Body of pancreas (tissue), 4 donors: ENCODE data around the gene KRTAP5-3. TPM values are rescaled to one million over a fixed set of nuclear protein-coding genes. Genes with fewer than 3 reads are reported as not detected.

ENCODE experiments used
- ATAC-seq: fragments of 150-250 bp; one replicate; pipeline ENCODE4 v1.9.1; 2016
- DNase-seq, 4 donors: peaks; one replicate each; pipeline ENCODE4 v3.0.0-alpha.2; 2019
- H3K27ac ChIP-seq, 4 donors: fragments of 200-600 bp; sonication (generic); 1 replicate in 3 of 4; 2 replicates in 1 of 4; pipeline versions ENCODE4 v1.5.1 to v1.6.1; 2016 to 2019; ENCODE audit warnings: mild to moderate bottlenecking in 1 of 4, mixed read lengths in 1 of 4, moderate library complexity in 1 of 4
- H3K27me3 ChIP-seq, 2 donors: fragments of 200-600 bp; sonication (generic); one replicate each; pipeline ENCODE4 v1.6.0; 2016; ENCODE audit warnings: mild to moderate bottlenecking in 1 of 2
- H3K36me3 ChIP-seq, 2 donors: fragments of 200-600 bp; sonication (generic); replicated peaks in 1 of 2; 2 replicates each; pipeline ENCODE4 v1.5.1; 2016; ENCODE audit warnings: low read depth in 2 of 2; ENCODE audit not compliant: insufficient read depth in 1 of 2
- H3K4me1 ChIP-seq: fragments of 200-600 bp; sonication (generic); one replicate; pipeline ENCODE4 v1.6.0; 2016
- H3K4me3 ChIP-seq, 2 donors: fragments of 200-600 bp; sonication (generic); 1 replicate in 1 of 2; 2 replicates in 1 of 2; pipeline ENCODE4 v1.5.1; 2016 to 2019
- H3K9me3 ChIP-seq, 3 donors: fragments of 200-600 bp; sonication (generic); 1 replicate in 2 of 3; 2 replicates in 1 of 3; pipeline ENCODE4 v1.5.1; 2016
- CTCF ChIP-seq, 7 experiments: fragments of 450-650 bp in 4 of 7; fragments of 200-600 bp in 3 of 7; sonication (generic) in 3 of 7; IDR thresholded peaks; one replicate each; pipeline ENCODE4 v1.5.1; 2016 to 2019; ENCODE audit warnings: antibody characterized with exemption in 7 of 7
- POLR2A ChIP-seq, 3 donors: fragments of 450-650 bp; IDR thresholded peaks; one replicate each; pipeline ENCODE4 v1.6.1; 2016; ENCODE audit warnings: antibody characterized with exemption in 3 of 3, mild to moderate bottlenecking in 2 of 3
- WGBS, 2 donors: methylation state at CpG; one replicate each; pipeline ENCODE4 v1.1.5; 2017; 5-methylcytosine and 5-hydroxymethylcytosine counted together
- intact Hi-C: fragments of 100-400 bp; cut with DNase I; formaldehyde crosslinking; loops from one replicate; pipeline ENCODE4 v1.15.1; 2023
- total RNA-seq, 2 donors: library from RNA; depleted of rRNA; stranded (reverse); fragments of >200 nt; gene quantifications; one replicate each; pipeline ENCODE4 v1.1.0, GENCODE V29; 2016

Gene KRTAP5-3
- total RNA-seq, result not detected

GRCh38 chr11:1608363-1608762, at the start of gene KRTAP5-3:
Gene KRTAP5-3 (minus strand): TSS chr11:1608463. CDS start chr11:1608385, 78 bp downstream.
- H3K36me3 ChIP-seq, result no peaks in the 10 kb centered on the region
- no peaks in the 10 kb centered on the region for H3K27me3 ChIP-seq
- no peak for ATAC-seq
- no peak within 1 kb of the TSS for H3K4me3 ChIP-seq
- H3K27ac ChIP-seq, result no peak within 1 kb of the TSS
- WGBS, 2 donors, result 50 to 51% methylated on average over 4 of the region's 4 CpGs
- no peaks in the 10 kb centered on the region for H3K9me3 ChIP-seq
- intact Hi-C loops, result no loop called here
- H3K4me1 ChIP-seq, result no peaks in the 10 kb centered on the region
- no peak for TF ChIP-seq POLR2A (IDR thresholded peaks at IDR 0.05)
- no peak for TF ChIP-seq CTCF (IDR thresholded peaks at IDR 0.05)
- DNase-seq, result no peak

- 48 to 66% methylated on average over 7 of the region's 7 CpGs for WGBS, 2 donors
- no peak for TF ChIP-seq CTCF (IDR thresholded peaks at IDR 0.05)
- TF ChIP-seq POLR2A (IDR thresholded peaks at IDR 0.05), result no peak
Observed at GRCh38 chr11:1656670-1657069, 48.4 kb upstream of the KRTAP5-3 start.

GRCh38 chr11:1656061-1656441, 47.8 kb upstream of the KRTAP5-3 start:
- TF ChIP-seq CTCF (IDR thresholded peaks at IDR 0.05) (no peak), POLR2A (IDR thresholded peaks at IDR 0.05) (no peak)
- no peak overlapping the region for H3K27ac ChIP-seq
- peaks cover 5% of the 10 kb centered on the region for H3K4me1 ChIP-seq
- ATAC-seq (no peak), DNase-seq (no peak)
- WGBS, 2 donors, result 76 to 78% methylated on average over 8 of the region's 9 CpGs
- no peaks in the 10 kb centered on the region for H3K9me3 ChIP-seq
- intact Hi-C loops, result loop anchor here (10.0 kb wide), 1 partner anchor 499 kb away; no protein-coding TSS in a partner anchor
- H3K4me3 ChIP-seq, result no peak overlapping the region
- H3K27me3 ChIP-seq, result no peaks in the 10 kb centered on the region
- H3K36me3 ChIP-seq, result no peaks in the 10 kb centered on the region

More at GRCh38 chr11:1656670-1657069, 48.4 kb upstream of the KRTAP5-3 start:
- Histone ChIP-seq H3K36me3 (no peaks in the 10 kb centered on the region), H3K9me3 (no peaks in the 10 kb centered on the region), H3K4me1 (peaks cover 5% of the 10 kb centered on the region), H3K27ac (no peak overlapping the region), H3K27me3 (no peaks in the 10 kb centered on the region), H3K4me3 (no peak overlapping the region)
- DNase-seq (no peak), ATAC-seq (no peak)
- intact Hi-C loops, result loop anchor here (10.0 kb wide), 1 partner anchor 498 kb away; no protein-coding TSS in a partner anchor

GRCh38 chr11:1655168-1656060, 47.2 kb upstream of the KRTAP5-3 start:
- peaks cover 5% of the 10 kb centered on the region for H3K4me1 ChIP-seq
- no peak overlapping the region for H3K4me3 ChIP-seq
- H3K9me3 ChIP-seq, result no peaks in the 10 kb centered on the region
- WGBS, 2 donors, result 78% methylated on average over 12 to 26 of the region's 26 CpGs
- ATAC-seq (no peak), DNase-seq (no peak)
- H3K27me3 ChIP-seq, result no peaks in the 10 kb centered on the region
- TF ChIP-seq POLR2A (IDR thresholded peaks at IDR 0.05) (no peak), CTCF (IDR thresholded peaks at IDR 0.05) (no peak)
- intact Hi-C loops, result loop anchor here (10.0 kb wide), 1 partner anchor 499 kb away; no protein-coding TSS in a partner anchor
- H3K36me3 ChIP-seq, result no peaks in the 10 kb centered on the region
- H3K27ac ChIP-seq, result no peak overlapping the region
